PC-9 (cell line): ENCODE results near the gene TMEM60. TPM values are rescaled to one million over a fixed set of nuclear protein-coding genes. Genes with fewer than 3 reads are reported as not detected.

Source experiments
- BruUV-seq: library from RNA; stranded (reverse); fragments of 400-500 nt; replicated peaks from 2 replicates; lab custom pipeline; 2021; lab: Mats Ljungman, UMichigan
- CTCF ChIA-PET: fragments of 300-600 bp; sonication (Branson Sonifier 250); formaldehyde crosslinking; loops from one replicate; lab custom pipeline; 2022; ENCODE audit warnings: antibody characterized with exemption; lab: Charles Lee
- POLR2A ChIA-PET: fragments of 300-600 bp; sonication (Branson Sonifier 250); formaldehyde crosslinking; loops from one replicate; lab custom pipeline; 2022; ENCODE audit warnings: antibody characterized with exemption; ENCODE audit not compliant: unreplicated experiment; lab: Charles Lee
- DNase-seq, 2 experiments: peaks; one replicate each; pipeline versions ENCODE4 v3.0.0 to v3.0.0-alpha.2; 2015 to 2022; ENCODE audit warnings: mixed read lengths in 1 of 2
- H2AFZ ChIP-seq: fragments of 200-600 bp; sonication (generic); 2 replicates; pipeline ENCODE4 v1.8.1; 2017; ENCODE audit warnings: antibody characterized with exemption
- H3F3A ChIP-seq: fragments of 200-600 bp; sonication (generic); 2 replicates; pipeline ENCODE4 v1.8.1; 2017; ENCODE audit warnings: antibody characterized with exemption, mild to moderate bottlenecking, low read depth; ENCODE audit not compliant: insufficient read depth
- H3K27ac ChIP-seq: fragments of 200-600 bp; sonication (generic); 2 replicates; pipeline ENCODE4 v1.6.1; 2016; ENCODE audit warnings: mixed run types
- H3K27me3 ChIP-seq: fragments of 200-600 bp; sonication (generic); 2 replicates; pipeline ENCODE4 v1.6.1; 2016; ENCODE audit warnings: low read depth, mixed run types; ENCODE audit not compliant: insufficient read depth
- H3K36me3 ChIP-seq: fragments of 200-600 bp; sonication (generic); 2 replicates; pipeline ENCODE4 v1.6.1; 2016; ENCODE audit warnings: low read depth, mixed run types
- H3K4me1 ChIP-seq: fragments of 200-600 bp; sonication (generic); replicated peaks from 2 replicates; pipeline ENCODE4 v1.6.1; 2016; ENCODE audit warnings: mixed run types; ENCODE audit not compliant: insufficient read depth
- H3K4me2 ChIP-seq: fragments of 200-600 bp; sonication (generic); 2 replicates; pipeline ENCODE4 v1.6.1; 2017; ENCODE audit warnings: mixed run types
- H3K4me3 ChIP-seq: fragments of 200-600 bp; sonication (generic); 2 replicates; pipeline ENCODE4 v1.6.1; 2016; ENCODE audit warnings: mixed run types
- H3K79me2 ChIP-seq: fragments of 200-600 bp; sonication (generic); 2 replicates; pipeline ENCODE4 v1.6.1; 2017; ENCODE audit warnings: low read depth, mixed run types
- H3K9me2 ChIP-seq: fragments of 200-600 bp; sonication (generic); 2 replicates; pipeline ENCODE4 v1.8.1; 2017; ENCODE audit warnings: mild to moderate bottlenecking; ENCODE audit not compliant: insufficient read depth
- H3K9me3 ChIP-seq: fragments of 200-600 bp; sonication (generic); 2 replicates; pipeline ENCODE4 v1.8.1; 2016; ENCODE audit warnings: low read depth; ENCODE audit not compliant: insufficient read depth
- H4K20me1 ChIP-seq: fragments of 200-600 bp; sonication (generic); 2 replicates; pipeline ENCODE4 v1.8.1; 2017; ENCODE audit not compliant: insufficient read depth
- EZH2 ChIP-seq: fragments of 200-600 bp; sonication (generic); IDR thresholded peaks from 2 replicates; pipeline ENCODE4 v1.8.0; 2017; ENCODE audit warnings: antibody characterized with exemption, low read depth
- intact Hi-C: fragments of 100-400 bp; cut with micrococcal nuclease; formaldehyde crosslinking; loops from one replicate; pipeline ENCODE4 v1.10.0; 2022; ENCODE audit not compliant: unreplicated experiment
- total RNA-seq: library from RNA; stranded (reverse); gene quantifications from 2 replicates; pipeline ENCODE4 v1.2.3, GENCODE V29; 2021
- TF ChIP-seq, protein P1 (sequence below): fragments of 200-600 bp; sonication (generic); conservative IDR thresholded peaks from 2 replicates; pipeline ENCODE4 v1.6.1; 2017; ENCODE audit warnings: mixed run types, antibody characterized with exemption, mild to moderate bottlenecking, moderate library complexity

The TMEM60 gene
- total RNA-seq, 1 experiment from 2014 or later = 29.1 TPM

- Histone ChIP-seq H3K79me2 (peaks cover 10% of the 10 kb centered on the region), H3F3A (peaks cover 4% of the 10 kb centered on the region; the same call in 1 of the 2 replicates), H3K9me2 (no peaks in the 10 kb centered on the region), H3K27me3 (no peaks in the 10 kb centered on the region), H3K9me3 (no peaks in the 10 kb centered on the region; the same call in 1 of the 2 replicates), H3K36me3 (no peaks in the 10 kb centered on the region), H4K20me1 (no peaks in the 10 kb centered on the region), H3K4me3 (no peak overlapping the region), H3K27ac (no peak overlapping the region), H3K4me1 (peaks cover 19% of the 10 kb centered on the region), H2AFZ (no peak overlapping the region), H3K4me2 (no peak overlapping the region)
- POLR2A ChIA-PET = no interaction called here
- TF ChIP-seq, protein P1, sequence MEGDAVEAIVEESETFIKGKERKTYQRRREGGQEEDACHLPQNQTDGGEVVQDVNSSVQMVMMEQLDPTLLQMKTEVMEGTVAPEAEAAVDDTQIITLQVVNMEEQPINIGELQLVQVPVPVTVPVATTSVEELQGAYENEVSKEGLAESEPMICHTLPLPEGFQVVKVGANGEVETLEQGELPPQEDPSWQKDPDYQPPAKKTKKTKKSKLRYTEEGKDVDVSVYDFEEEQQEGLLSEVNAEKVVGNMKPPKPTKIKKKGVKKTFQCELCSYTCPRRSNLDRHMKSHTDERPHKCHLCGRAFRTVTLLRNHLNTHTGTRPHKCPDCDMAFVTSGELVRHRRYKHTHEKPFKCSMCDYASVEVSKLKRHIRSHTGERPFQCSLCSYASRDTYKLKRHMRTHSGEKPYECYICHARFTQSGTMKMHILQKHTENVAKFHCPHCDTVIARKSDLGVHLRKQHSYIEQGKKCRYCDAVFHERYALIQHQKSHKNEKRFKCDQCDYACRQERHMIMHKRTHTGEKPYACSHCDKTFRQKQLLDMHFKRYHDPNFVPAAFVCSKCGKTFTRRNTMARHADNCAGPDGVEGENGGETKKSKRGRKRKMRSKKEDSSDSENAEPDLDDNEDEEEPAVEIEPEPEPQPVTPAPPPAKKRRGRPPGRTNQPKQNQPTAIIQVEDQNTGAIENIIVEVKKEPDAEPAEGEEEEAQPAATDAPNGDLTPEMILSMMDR = no peak
- TF ChIP-seq EZH2 = no peak
- no TSS peak for BruUV-seq
- no peak for DNase-seq
- intact Hi-C loops = no loop called here
- CTCF ChIA-PET = no interaction called here
Measured at GRCh38 chr7:77839919-77840318, 41.7 kb upstream of the TMEM60 start.

DNA sequence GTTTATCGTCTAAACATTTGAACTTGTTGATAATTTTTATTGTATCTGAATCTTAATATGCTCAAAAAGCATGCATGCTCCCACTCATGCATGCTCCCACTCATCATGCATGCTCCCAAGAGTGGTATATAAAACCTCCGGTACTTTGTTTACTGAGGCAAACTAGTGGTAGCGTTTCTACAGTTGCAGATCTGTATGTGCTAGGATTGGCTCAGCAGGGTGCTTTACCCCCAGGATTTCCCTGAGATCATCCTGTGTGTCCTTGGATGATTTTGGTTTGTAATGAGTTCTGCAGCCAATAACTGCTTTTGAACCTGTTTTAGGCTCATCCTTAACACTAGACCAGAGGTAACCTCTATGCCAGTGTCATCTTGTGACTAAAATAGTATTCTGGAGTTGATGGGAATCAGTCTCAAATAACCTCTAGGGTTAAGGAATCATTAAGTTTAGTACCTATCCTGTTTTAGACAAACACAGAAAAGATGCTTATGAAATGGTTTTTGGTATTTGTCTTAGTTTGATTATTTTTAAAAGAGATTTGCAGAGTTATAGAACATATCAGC, 40.8 kb upstream of the TMEM60 start:
- H3K27me3 ChIP-seq = no peaks in the 10 kb centered on the region
- peaks cover 28% of the 10 kb centered on the region for H3K4me1 ChIP-seq
- no peak for DNase-seq
- no peak overlapping the region for H3K4me3 ChIP-seq
- no peak overlapping the region for H3K4me2 ChIP-seq
- H3K9me2 ChIP-seq = no peaks in the 10 kb centered on the region
- H3F3A ChIP-seq = peaks cover 4% of the 10 kb centered on the region; the same call in 1 of the 2 replicates
- no peak overlapping the region for H3K27ac ChIP-seq
- H3K9me3 ChIP-seq = no peaks in the 10 kb centered on the region; the same call in 1 of the 2 replicates
- H4K20me1 ChIP-seq = no peaks in the 10 kb centered on the region
- TF ChIP-seq EZH2 = no peak
- TF ChIP-seq, protein P1 = no peak
- H2AFZ ChIP-seq = no peak overlapping the region
- ChIA-PET CTCF (no interaction called here), POLR2A (no interaction called here)
- no TSS peak for BruUV-seq
- intact Hi-C loops = no loop called here
- H3K79me2 ChIP-seq = peaks cover 10% of the 10 kb centered on the region
- H3K36me3 ChIP-seq = no peaks in the 10 kb centered on the region

DNA sequence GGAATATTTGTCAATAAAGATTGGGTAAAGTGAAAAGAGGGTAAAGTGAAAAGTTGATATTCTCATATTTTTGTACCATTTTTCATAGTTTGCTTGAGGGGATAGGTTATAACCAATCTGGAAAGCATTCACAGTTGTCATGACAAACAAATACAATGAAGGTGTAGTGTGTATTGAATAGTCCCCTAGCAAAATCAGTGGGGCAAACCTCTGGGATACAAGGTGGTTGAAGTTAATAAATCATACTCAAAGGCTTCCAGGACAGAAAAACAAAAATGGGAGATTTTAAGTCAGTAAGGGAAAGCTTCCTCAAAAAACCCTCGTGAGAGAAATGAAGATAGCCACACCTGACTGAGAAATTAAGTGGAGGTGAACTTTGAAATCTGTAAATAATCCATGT, 39.7 kb upstream of the TMEM60 start:
- Histone ChIP-seq H3K27ac (no peak overlapping the region), H3K4me3 (no peak overlapping the region), H3K36me3 (no peaks in the 10 kb centered on the region), H2AFZ (no peak overlapping the region), H3K9me3 (no peaks in the 10 kb centered on the region; the same call in 1 of the 2 replicates), H3K4me1 (peaks cover 32% of the 10 kb centered on the region), H3K9me2 (no peaks in the 10 kb centered on the region), H3K79me2 (peaks cover 10% of the 10 kb centered on the region), H3F3A (peaks cover 4% of the 10 kb centered on the region; the same call in 1 of the 2 replicates), H4K20me1 (no peaks in the 10 kb centered on the region), H3K4me2 (no peak overlapping the region), H3K27me3 (no peaks in the 10 kb centered on the region)
- intact Hi-C loops = no loop called here
- ChIA-PET CTCF (interaction anchor here (0.5 kb wide), 1 partner anchor 1418 kb away, joined by 3 read pairs; no protein-coding TSS in a partner anchor), POLR2A (no interaction called here)
- no peak for DNase-seq
- TF ChIP-seq, protein P1 = no peak
- TF ChIP-seq EZH2 = no peak
- BruUV-seq = no TSS peak
